Naive thymus-derived CD4-positive, alpha-beta T cell (primary cell): ENCODE results near the gene OR2H2. TPM values are rescaled to one million over a fixed set of nuclear protein-coding genes. Genes with fewer than 3 reads are reported as not detected.

Experiments
- ATAC-seq: fragments of 150-1000 bp; cut with Tn5 transposase; 2 replicates; pipeline ENCODE4 v1.10.0; 2021; ENCODE audit warnings: mild to moderate bottlenecking, moderate library complexity
- CTCF ChIA-PET: fragments of 350-600 bp; sonication (Branson Sonifier 250); formaldehyde crosslinking; loops from one replicate; lab custom pipeline; 2021; ENCODE audit warnings: antibody characterized with exemption; lab: Charles Lee
- POLR2A ChIA-PET: fragments of 350-600 bp; sonication (Branson Sonifier 250); formaldehyde crosslinking; loops from one replicate; lab custom pipeline; 2021; ENCODE audit warnings: antibody characterized with exemption, inconsistent platforms; lab: Charles Lee
- DNase-seq, 9 donors: peaks; one replicate each; pipeline versions ENCODE4 v3.0.0 to v3.0.0-alpha.2; 2020 to 2022; ENCODE audit warnings: mixed read lengths in 1 of 9
- H3K27ac ChIP-seq: one replicate; pipeline ENCODE4 v1.7.0; 2013; ENCODE audit warnings: mild to moderate bottlenecking, low read depth, low read length, moderate library complexity
- H3K27me3 ChIP-seq, 2 donors: one replicate each; pipeline ENCODE4 v1.7.0; 2013; ENCODE audit warnings: low read length in 2 of 2, mild to moderate bottlenecking in 2 of 2, moderate library complexity in 2 of 2; ENCODE audit not compliant: control insufficient read depth in 2 of 2, insufficient read depth in 2 of 2
- H3K36me3 ChIP-seq, 3 experiments: 1 replicate in 2 of 3; 2 replicates in 1 of 3; pipeline ENCODE4 v1.7.0; 2013; ENCODE audit warnings: low read length in 3 of 3, mild to moderate bottlenecking in 3 of 3, moderate library complexity in 1 of 3; ENCODE audit not compliant: insufficient read depth in 3 of 3, control insufficient read depth in 2 of 3
- H3K4me1 ChIP-seq, 2 donors: one replicate each; pipeline ENCODE4 v1.7.0; 2013; ENCODE audit warnings: low read length in 2 of 2, mild to moderate bottlenecking in 2 of 2, moderate library complexity in 1 of 2; ENCODE audit not compliant: control insufficient read depth in 2 of 2, insufficient read depth in 2 of 2
- H3K4me3 ChIP-seq: 2 replicates; pipeline ENCODE4 v1.7.0; 2013; ENCODE audit warnings: mild to moderate bottlenecking, low read length
- H3K9me3 ChIP-seq, 3 experiments: 1 replicate in 2 of 3; 2 replicates in 1 of 3; pipeline ENCODE4 v1.7.0; 2013; ENCODE audit warnings: low read length in 3 of 3; ENCODE audit not compliant: control insufficient read depth in 2 of 3
- H3K27ac Mint-ChIP-seq, 9 donors: one replicate each; pipeline ENCODE4 v1.8.0; 2020 to 2022; ENCODE audit warnings: mixed read lengths in 9 of 9, mild to moderate bottlenecking in 8 of 9, moderate library complexity in 5 of 9, inconsistent platforms in 2 of 9
- H3K27me3 Mint-ChIP-seq, 5 donors: one replicate each; pipeline ENCODE4 v1.8.0; 2021 to 2022; ENCODE audit warnings: mixed read lengths in 5 of 5, mild to moderate bottlenecking in 1 of 5
- H3K36me3 Mint-ChIP-seq, 5 donors: one replicate each; pipeline ENCODE4 v1.8.0; 2020 to 2022; ENCODE audit warnings: mixed read lengths in 5 of 5, mild to moderate bottlenecking in 3 of 5, inconsistent platforms in 1 of 5
- H3K4me1 Mint-ChIP-seq, 7 donors: one replicate each; pipeline ENCODE4 v1.8.0; 2020 to 2022; ENCODE audit warnings: mixed read lengths in 7 of 7, mild to moderate bottlenecking in 3 of 7, inconsistent platforms in 1 of 7
- H3K4me3 Mint-ChIP-seq, 10 donors: one replicate each; pipeline ENCODE4 v1.8.0; 2020 to 2022; ENCODE audit warnings: mild to moderate bottlenecking in 10 of 10, mixed read lengths in 10 of 10, moderate library complexity in 6 of 10, inconsistent platforms in 2 of 10
- H3K9me3 Mint-ChIP-seq, 11 donors: one replicate each; pipeline ENCODE4 v1.8.0; 2020 to 2022; ENCODE audit warnings: mixed read lengths in 11 of 11, mild to moderate bottlenecking in 4 of 11, inconsistent platforms in 1 of 11, moderate library complexity in 1 of 11
- intact Hi-C, 2 donors: fragments of 100-400 bp; cut with micrococcal nuclease; formaldehyde crosslinking; loops; one replicate each; pipeline ENCODE4 v1.15.1; 2023
- polyA plus RNA-seq, 2 donors: library from polyadenylated mRNA; unstranded; fragments of 300-500 nt; fragmentation: Illumina TruSeq; gene quantifications; one replicate each; pipeline ENCODE4 v1.2.3, GENCODE V29; 2021
- total RNA-seq, 6 experiments: library from RNA in 5 of 6; stranded (reverse) in 5 of 6; gene quantifications; 1 replicate in 5 of 6; 2 replicates in 1 of 6; pipeline ENCODE4 v1.2.3 and lab custom pipeline; 2021 to 2026

The OR2H2 gene
- total and polyA plus RNA-seq, 7 experiments from 2014 or later, result not detected

DNA sequence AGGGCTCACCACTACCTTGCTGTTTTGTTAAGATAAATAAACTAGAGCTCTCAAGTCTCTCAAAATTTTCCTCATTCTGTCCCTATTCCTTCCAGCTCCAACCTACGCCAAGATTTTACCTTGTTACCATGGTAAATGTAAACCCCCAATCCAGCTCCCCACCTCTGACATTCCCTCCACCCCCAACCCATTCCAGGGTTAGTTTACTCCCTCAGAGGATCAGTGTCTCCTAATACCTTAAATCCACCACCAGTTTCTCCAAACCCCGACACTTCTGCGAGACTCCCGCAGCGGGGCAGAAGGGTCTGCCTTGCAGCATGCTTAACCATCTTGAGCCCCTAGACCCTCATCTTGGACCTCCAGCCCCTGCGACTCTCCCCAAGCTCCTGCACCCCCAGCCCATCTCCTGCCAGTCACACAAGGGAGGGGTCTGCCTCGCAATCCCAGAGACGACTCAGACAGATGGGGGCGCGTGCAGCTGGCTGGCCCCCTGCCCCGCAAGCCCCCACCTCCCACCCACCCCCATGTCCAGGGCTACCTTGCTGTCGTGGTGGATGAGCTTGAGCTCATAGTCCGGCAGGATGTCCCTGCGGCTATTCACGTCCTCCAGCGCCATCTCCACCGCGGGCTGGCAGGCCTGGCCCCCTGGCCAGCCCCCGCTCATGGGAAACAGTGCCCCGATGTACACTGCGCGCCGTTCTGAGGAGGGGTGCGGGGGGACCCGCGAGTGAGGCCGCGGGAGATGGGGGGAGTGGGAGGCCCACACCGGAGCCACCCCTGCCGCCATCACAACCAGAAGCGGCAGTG, 42.2 kb downstream of the OR2H2 start:
- Histone ChIP-seq H3K27me3 (no peaks in the 10 kb centered on the region), H3K27ac (peak overlapping the region; percentile 66), H3K9me3 (no peaks in the 10 kb centered on the region), H3K4me3 (peak overlapping the region; percentile 39), H3K36me3 (peaks cover 0 to 12% (median 0%) of the 10 kb centered on the region in 3 experiments), H3K4me1 (peaks cover 18 to 23% of the 10 kb centered on the region in 2 donors)
- Mint-ChIP-seq H3K36me3 (peaks cover 0 to 14% (median 9%) of the 10 kb centered on the region in 5 donors), H3K4me1 (peaks cover 33 to 51% (median 44%) of the 10 kb centered on the region in 7 donors), H3K9me3 (peaks cover 0 to 2% (median 0%) of the 10 kb centered on the region in 11 donors), H3K27ac (peak overlapping the region in 8 of 9 donors; percentile 35 to 89 (median 66)), H3K27me3 (peaks cover 0 to 55% (median 0%) of the 10 kb centered on the region in 5 donors), H3K4me3 (peak overlapping the region; percentile 46 to 96 (median 76))
- intact Hi-C loops, result no loop called here
- CTCF ChIA-PET, result interaction anchor here (1.1 to 6.4 kb wide), 2 partner anchors 15 to 23 kb away, joined by 3 to 25 read pairs; no protein-coding TSS in a partner anchor
- DNase-seq (peak in 1 of 9 donors; percentile 13), ATAC-seq (no peak)
- POLR2A ChIA-PET, result interaction anchor here (1.2 to 4.9 kb wide), 3 partner anchors 14 to 27 kb away, joined by 3 to 20 read pairs (median 3); no protein-coding TSS in a partner anchor

DNA sequence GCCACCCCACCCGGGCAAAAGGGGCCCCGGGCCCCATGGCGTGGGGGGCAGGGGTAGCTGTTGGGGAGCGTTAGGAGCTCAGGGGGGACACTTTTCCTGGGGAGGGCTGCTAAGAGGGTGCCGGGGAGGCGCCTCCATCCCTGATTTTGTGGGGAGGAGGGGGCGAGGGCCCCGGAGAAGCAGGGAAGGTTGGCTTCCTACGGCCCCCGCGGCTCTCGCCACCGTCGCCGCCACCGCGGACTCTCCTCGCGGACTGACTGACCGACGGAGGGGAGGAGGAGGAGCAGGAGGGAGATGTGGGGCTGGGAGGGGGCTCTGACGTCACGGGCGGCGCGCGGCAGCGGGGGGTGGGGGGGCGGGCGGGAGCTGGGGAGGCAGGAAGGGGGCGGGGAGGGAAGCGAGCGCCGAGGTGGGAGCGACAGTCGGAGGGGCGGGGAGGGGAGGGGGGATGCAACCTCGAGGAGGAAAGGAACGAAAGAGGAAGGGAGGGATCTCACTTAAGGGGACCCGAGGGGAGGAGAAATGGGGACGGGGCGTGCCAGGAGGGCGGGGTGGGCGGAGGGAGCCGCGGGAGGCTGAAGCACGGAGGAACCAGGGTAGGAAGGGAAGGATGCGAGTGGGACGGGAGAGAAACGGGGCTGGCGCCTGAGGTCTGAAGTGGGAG, 43.0 kb downstream of the OR2H2 start:
- peak overlapping the region; percentile 66 for H3K27ac ChIP-seq
- peak overlapping the region; percentile 83 for H3K4me3 ChIP-seq

GRCh38 chr6:29628419-29629281, 43.7 kb downstream of the OR2H2 start:
- Histone ChIP-seq H3K27me3 (no peaks in the 10 kb centered on the region), H3K4me1 (peaks cover 24 to 26% of the 10 kb centered on the region in 2 donors), H3K27ac (peak overlapping the region; percentile 53), H3K9me3 (no peaks in the 10 kb centered on the region), H3K36me3 (peaks cover 0 to 12% (median 0%) of the 10 kb centered on the region in 3 experiments), H3K4me3 (peak overlapping the region; percentile 83)
- Mint-ChIP-seq H3K27me3 (peaks cover 0 to 60% (median 0%) of the 10 kb centered on the region in 5 donors), H3K4me1 (peaks cover 39 to 58% (median 50%) of the 10 kb centered on the region in 7 donors), H3K4me3 (peak overlapping the region; percentile 88 to 96 (median 92)), H3K9me3 (peaks cover 0 to 3% (median 0%) of the 10 kb centered on the region in 11 donors), H3K27ac (peak overlapping the region in 8 of 9 donors; percentile 13 to 88 (median 69)), H3K36me3 (peaks cover 0 to 14% (median 0%) of the 10 kb centered on the region in 5 donors)
- intact Hi-C loops, result loop anchor here in 1 of 2 donors (1.0 kb wide), 3 partner anchors 13 to 25 kb away; no protein-coding TSS in a partner anchor
- CTCF ChIA-PET, result interaction anchor here (0.6 to 6.4 kb wide), 5 partner anchors 13 to 37 kb away, joined by 3 to 25 read pairs (median 6); no protein-coding TSS in a partner anchor
- ATAC-seq (peak; percentile 58), DNase-seq (peak in 7 of 9 donors; percentile 33 to 63 (median 41))
- POLR2A ChIA-PET, result interaction anchor here (1.0 to 4.9 kb wide), 2 partner anchors 19 to 21 kb away, joined by 3 to 20 read pairs; no protein-coding TSS in a partner anchor

More for the DNA sequence above, 43.0 kb downstream of the OR2H2 start:
- DNase-seq, result peak in 7 of 9 donors; percentile 28 to 67 (median 37)
- intact Hi-C loops, result loop anchor here in 1 of 2 donors (1.0 kb wide), 2 partner anchors 13 to 25 kb away; no protein-coding TSS in a partner anchor
- H3K27me3 Mint-ChIP-seq, result peaks cover 0 to 56% (median 0%) of the 10 kb centered on the region in 5 donors
- H3K9me3 ChIP-seq, result no peaks in the 10 kb centered on the region
- H3K4me1 ChIP-seq, result peaks cover 18 to 24% of the 10 kb centered on the region in 2 donors
- H3K4me3 Mint-ChIP-seq, result peak overlapping the region; percentile 88 to 96 (median 92)
- CTCF ChIA-PET, result interaction anchor here (0.6 to 6.4 kb wide), 4 partner anchors 14 to 26 kb away, joined by 3 to 25 read pairs (median 5); no protein-coding TSS in a partner anchor
- peaks cover 0 to 14% (median 4%) of the 10 kb centered on the region in 5 donors for H3K36me3 Mint-ChIP-seq
- H3K27me3 ChIP-seq, result no peaks in the 10 kb centered on the region
- peaks cover 34 to 52% (median 45%) of the 10 kb centered on the region in 7 donors for H3K4me1 Mint-ChIP-seq
- peak; percentile 18 for ATAC-seq
- H3K9me3 Mint-ChIP-seq, result peaks cover 0 to 2% (median 0%) of the 10 kb centered on the region in 11 donors
- POLR2A ChIA-PET, result interaction anchor here (1.2 to 4.9 kb wide), 2 partner anchors 13 to 22 kb away, joined by 3 to 20 read pairs; no protein-coding TSS in a partner anchor
- peak overlapping the region in 8 of 9 donors; percentile 13 to 88 (median 68) for H3K27ac Mint-ChIP-seq
- peaks cover 0 to 9% (median 0%) of the 10 kb centered on the region in 3 experiments for H3K36me3 ChIP-seq

GRCh38 chr6:29629571-29629970, 44.6 kb downstream of the OR2H2 start:
- H3K27me3 ChIP-seq, result no peaks in the 10 kb centered on the region
- no peak overlapping the region for H3K27ac ChIP-seq
- Mint-ChIP-seq H3K9me3 (peaks cover 0 to 6% (median 0%) of the 10 kb centered on the region in 11 donors), H3K27me3 (peaks cover 0 to 65% (median 0%) of the 10 kb centered on the region in 5 donors), H3K36me3 (peaks cover 0 to 14% (median 0%) of the 10 kb centered on the region in 5 donors), H3K4me3 (peak overlapping the region; percentile 88 to 96 (median 92)), H3K4me1 (peaks cover 46 to 62% (median 59%) of the 10 kb centered on the region in 7 donors), H3K27ac (peak overlapping the region in 1 of 9 donors; percentile 78)
- peaks cover 27 to 29% of the 10 kb centered on the region in 2 donors for H3K4me1 ChIP-seq
- DNase-seq (no peak), ATAC-seq (no peak)
- intact Hi-C loops, result loop anchor here in 1 of 2 donors (1.0 kb wide), 1 partner anchor 21 kb away; no protein-coding TSS in a partner anchor
- H3K4me3 ChIP-seq, result no peak overlapping the region
- ChIA-PET CTCF (interaction anchor here (0.9 to 6.4 kb wide), 6 partner anchors 12 to 25 kb away, joined by 3 to 25 read pairs (median 11); no protein-coding TSS in a partner anchor), POLR2A (interaction anchor here (1.0 to 4.9 kb wide), 3 partner anchors 18 to 24 kb away, joined by 3 to 20 read pairs (median 4); no protein-coding TSS in a partner anchor)
- H3K36me3 ChIP-seq, result peaks cover 0 to 12% (median 0%) of the 10 kb centered on the region in 3 experiments
- no peaks in the 10 kb centered on the region for H3K9me3 ChIP-seq

DNA sequence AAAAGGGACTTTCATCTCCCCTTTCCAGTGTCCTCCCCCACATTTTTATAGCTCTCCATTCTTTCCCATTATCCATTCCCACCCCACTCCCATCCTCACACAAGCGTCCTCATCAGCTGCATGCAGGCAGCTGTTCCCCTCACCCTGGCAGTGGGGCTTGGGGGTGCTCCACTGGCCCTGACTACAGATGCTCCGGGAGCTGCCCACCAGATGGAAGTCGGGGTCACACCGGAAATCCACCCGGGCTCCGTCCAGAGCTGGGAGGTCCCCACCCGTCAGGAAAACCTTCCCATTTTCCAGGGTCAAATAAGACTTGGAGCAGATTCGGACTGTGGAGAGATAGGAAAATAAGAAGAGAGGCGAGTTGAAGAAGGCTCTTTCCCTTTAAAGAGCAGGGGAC, 45.4 kb downstream of the OR2H2 start:
- ATAC-seq (no peak), DNase-seq (no peak)
- peaks cover 27 to 29% of the 10 kb centered on the region in 2 donors for H3K4me1 ChIP-seq
- no peak overlapping the region for H3K27ac ChIP-seq
- H3K4me1 Mint-ChIP-seq, result peaks cover 47 to 64% (median 59%) of the 10 kb centered on the region in 7 donors
- peaks cover 0 to 14% (median 0%) of the 10 kb centered on the region in 5 donors for H3K36me3 Mint-ChIP-seq
- ChIA-PET POLR2A (interaction anchor here (0.7 to 4.9 kb wide), 3 partner anchors 20 to 24 kb away, joined by 3 to 20 read pairs (median 4); no protein-coding TSS in a partner anchor), CTCF (interaction anchor here (0.9 to 2.8 kb wide), 4 partner anchors 12 to 24 kb away, joined by 3 to 13 read pairs (median 11); no protein-coding TSS in a partner anchor)
- peak overlapping the region in 6 of 10 donors; percentile 5 to 98 (median 83) for H3K4me3 Mint-ChIP-seq
- no peaks in the 10 kb centered on the region for H3K27me3 ChIP-seq
- peak overlapping the region in 1 of 9 donors; percentile 51 for H3K27ac Mint-ChIP-seq
- H3K9me3 ChIP-seq, result no peaks in the 10 kb centered on the region
- H3K9me3 Mint-ChIP-seq, result peaks cover 0 to 6% (median 0%) of the 10 kb centered on the region in 11 donors
- peaks cover 0 to 12% (median 0%) of the 10 kb centered on the region in 3 experiments for H3K36me3 ChIP-seq
- intact Hi-C loops, result loop anchor here in 1 of 2 donors (5.0 kb wide), 1 partner anchor 122 kb away; no protein-coding TSS in a partner anchor
- no peak overlapping the region for H3K4me3 ChIP-seq
- H3K27me3 Mint-ChIP-seq, result peaks cover 0 to 66% (median 0%) of the 10 kb centered on the region in 5 donors
